ENCODE measurements around the gene CHAD.

DNA sequence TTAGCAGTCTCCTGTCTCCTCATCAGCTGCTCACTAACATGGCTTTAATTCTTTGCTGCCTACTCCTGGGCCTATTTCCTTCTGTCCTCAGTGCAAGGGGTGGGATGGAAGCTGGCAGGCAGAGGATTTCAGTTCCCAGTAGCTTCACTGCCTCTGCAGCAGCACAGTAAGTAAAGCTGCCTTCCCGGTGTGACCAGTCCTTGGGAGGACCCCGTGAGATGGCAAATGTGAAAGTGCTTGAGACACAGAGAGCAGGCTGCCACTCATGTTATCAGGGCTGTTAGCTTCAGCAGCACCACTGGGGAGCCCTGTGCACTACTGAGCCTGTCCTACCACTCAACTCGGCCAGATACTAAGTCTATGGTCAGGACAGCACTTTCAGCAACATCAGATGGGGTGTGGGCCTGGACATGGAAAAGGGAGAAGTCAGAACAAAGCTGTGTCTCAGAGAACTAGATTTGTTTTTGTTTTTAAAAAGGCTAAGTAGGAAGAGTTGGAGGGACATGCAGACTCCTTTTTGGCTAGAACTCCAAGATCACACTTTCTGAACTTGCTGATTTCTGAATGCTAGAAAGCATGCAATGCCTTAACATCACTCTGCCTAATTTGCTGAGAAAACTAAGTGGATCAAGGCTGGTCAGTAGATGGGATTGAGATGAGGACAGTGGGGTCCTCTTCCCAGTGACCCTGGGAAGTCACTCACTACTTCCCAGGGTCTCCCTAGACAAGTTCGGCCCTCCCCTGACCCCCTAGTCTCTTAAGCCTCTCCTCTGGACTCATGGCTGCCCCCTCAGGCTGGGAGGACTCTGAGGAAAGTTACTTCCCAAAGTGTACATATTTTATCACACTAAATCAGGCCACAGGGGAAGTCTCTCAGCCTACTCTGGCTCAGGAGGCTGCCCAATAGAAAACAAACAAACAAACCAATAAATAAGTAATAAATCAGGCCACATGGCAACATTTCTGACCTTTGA lies 41.6 kb downstream of the CHAD start:
- TF ChIP-seq, protein P1, sequence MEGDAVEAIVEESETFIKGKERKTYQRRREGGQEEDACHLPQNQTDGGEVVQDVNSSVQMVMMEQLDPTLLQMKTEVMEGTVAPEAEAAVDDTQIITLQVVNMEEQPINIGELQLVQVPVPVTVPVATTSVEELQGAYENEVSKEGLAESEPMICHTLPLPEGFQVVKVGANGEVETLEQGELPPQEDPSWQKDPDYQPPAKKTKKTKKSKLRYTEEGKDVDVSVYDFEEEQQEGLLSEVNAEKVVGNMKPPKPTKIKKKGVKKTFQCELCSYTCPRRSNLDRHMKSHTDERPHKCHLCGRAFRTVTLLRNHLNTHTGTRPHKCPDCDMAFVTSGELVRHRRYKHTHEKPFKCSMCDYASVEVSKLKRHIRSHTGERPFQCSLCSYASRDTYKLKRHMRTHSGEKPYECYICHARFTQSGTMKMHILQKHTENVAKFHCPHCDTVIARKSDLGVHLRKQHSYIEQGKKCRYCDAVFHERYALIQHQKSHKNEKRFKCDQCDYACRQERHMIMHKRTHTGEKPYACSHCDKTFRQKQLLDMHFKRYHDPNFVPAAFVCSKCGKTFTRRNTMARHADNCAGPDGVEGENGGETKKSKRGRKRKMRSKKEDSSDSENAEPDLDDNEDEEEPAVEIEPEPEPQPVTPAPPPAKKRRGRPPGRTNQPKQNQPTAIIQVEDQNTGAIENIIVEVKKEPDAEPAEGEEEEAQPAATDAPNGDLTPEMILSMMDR (IDR thresholded peaks at IDR 0.05) = no peak
- TF ChIP-seq EP300 (IDR thresholded peaks at IDR 0.05) = no peak
- no peak for TF ChIP-seq POLR2A (IDR thresholded peaks at IDR 0.05)
- no peak for TF ChIP-seq POLR2AphosphoS5 (IDR thresholded peaks at IDR 0.05)

Measured in gastroesophageal sphincter (tissue), 3 donors.